Spleen (tissue), 3 donors: ENCODE results near the gene SPATA2.

Source experiments
- POLR2A ChIP-seq, 3 donors: fragments of 450-650 bp; IDR thresholded peaks; one replicate each; pipeline ENCODE4 v1.5.1; 2017; ENCODE audit warnings: antibody characterized with exemption in 3 of 3, mild to moderate bottlenecking in 1 of 3
- POLR2AphosphoS5 ChIP-seq, 3 donors: sonication (generic); formaldehyde crosslinking; IDR thresholded peaks; one replicate each; pipeline ENCODE4 v1.5.1; 2017; ENCODE audit warnings: antibody characterized with exemption in 3 of 3

- TF ChIP-seq POLR2AphosphoS5 (IDR thresholded peaks at IDR 0.05) (peak in 1 of 3 donors; percentile 47), POLR2A (IDR thresholded peaks at IDR 0.05) (no peak)
These were observed 41.4 kb upstream of the SPATA2 start for GRCh38 chr20:49956689-49957088.
